ENCODE measurements around the gene METTL1.

DNA sequence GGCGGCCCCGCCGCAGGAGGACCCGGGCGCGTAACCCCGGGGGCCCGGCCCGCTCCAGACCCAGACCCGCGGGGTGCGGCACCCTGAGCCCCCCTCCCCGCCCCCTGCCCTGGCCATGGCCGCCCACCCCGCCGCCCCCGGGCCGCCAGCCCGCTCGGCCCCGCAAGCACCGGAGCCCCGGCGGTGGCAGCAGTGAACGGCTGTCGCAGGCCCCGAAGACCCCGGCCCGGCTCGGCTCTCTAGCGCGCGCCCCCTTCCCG lies 16.8 kb downstream of the METTL1 start:
- TF ChIP-seq, protein P1, sequence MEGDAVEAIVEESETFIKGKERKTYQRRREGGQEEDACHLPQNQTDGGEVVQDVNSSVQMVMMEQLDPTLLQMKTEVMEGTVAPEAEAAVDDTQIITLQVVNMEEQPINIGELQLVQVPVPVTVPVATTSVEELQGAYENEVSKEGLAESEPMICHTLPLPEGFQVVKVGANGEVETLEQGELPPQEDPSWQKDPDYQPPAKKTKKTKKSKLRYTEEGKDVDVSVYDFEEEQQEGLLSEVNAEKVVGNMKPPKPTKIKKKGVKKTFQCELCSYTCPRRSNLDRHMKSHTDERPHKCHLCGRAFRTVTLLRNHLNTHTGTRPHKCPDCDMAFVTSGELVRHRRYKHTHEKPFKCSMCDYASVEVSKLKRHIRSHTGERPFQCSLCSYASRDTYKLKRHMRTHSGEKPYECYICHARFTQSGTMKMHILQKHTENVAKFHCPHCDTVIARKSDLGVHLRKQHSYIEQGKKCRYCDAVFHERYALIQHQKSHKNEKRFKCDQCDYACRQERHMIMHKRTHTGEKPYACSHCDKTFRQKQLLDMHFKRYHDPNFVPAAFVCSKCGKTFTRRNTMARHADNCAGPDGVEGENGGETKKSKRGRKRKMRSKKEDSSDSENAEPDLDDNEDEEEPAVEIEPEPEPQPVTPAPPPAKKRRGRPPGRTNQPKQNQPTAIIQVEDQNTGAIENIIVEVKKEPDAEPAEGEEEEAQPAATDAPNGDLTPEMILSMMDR (IDR thresholded peaks at IDR 0.05; ENCODE audit: low read depth, low read length): no peak
- TF ChIP-seq POLR2A (IDR thresholded peaks at IDR 0.05; ENCODE audit: extremely low read depth, insufficient read length): no peak
